HS-5 (cell line): Measurements from ENCODE around the gene TMEM106A.
"Not testable (repeated sequence)": the region's sequence is repeated elsewhere in the genome, so short reads cannot be mapped to it uniquely, and the experiment has no call there.

Experiments used
- DNase-seq: peaks from one replicate; pipeline ENCODE4 v3.0.0-alpha.2; 2012; ENCODE audit warnings: low read depth

Gene TMEM106A

GRCh38 chr17:43216369-43216761 is 4.7 kb downstream of the TMEM106A start:
- no peak for DNase-seq

- DNase-seq: no peak
Observed at GRCh38 chr17:43216762-43217613, 5.3 kb downstream of the TMEM106A start.

- no peak for DNase-seq
Observed at GRCh38 chr17:43217614-43218087, 6.0 kb downstream of the TMEM106A start.

GRCh38 chr17:43219001-43219400 is 7.3 kb downstream of the TMEM106A start:
- no peak for DNase-seq

GRCh38 chr17:43219746-43220380 is 8.2 kb downstream of the TMEM106A start:
- DNase-seq: no peak

- no peak for DNase-seq
Observed at GRCh38 chr17:43220511-43221125, 8.9 kb downstream of the TMEM106A start.

- DNase-seq: no peak
Observed at GRCh38 chr17:43224146-43224705, 12.6 kb downstream of the TMEM106A start.

GRCh38 chr17:43226393-43226792 is 14.7 kb downstream of the TMEM106A start:
- no peak for DNase-seq

- DNase-seq: not testable (repeated sequence)
Observed at GRCh38 chr17:43228020-43228782, 16.5 kb downstream of the TMEM106A start, which contains the start of gene CCDC200. TSS of gene CCDC200 (minus strand) at chr17:43228623. CDS start at chr17:43228554, 69 bp downstream.

- not testable (repeated sequence) for DNase-seq
Observed at GRCh38 chr17:43231205-43232020, 19.7 kb downstream of the TMEM106A start.

GRCh38 chr17:43232021-43232699 is 20.5 kb downstream of the TMEM106A start:
- not testable (repeated sequence) for DNase-seq

GRCh38 chr17:43233263-43233662 is 21.6 kb downstream of the TMEM106A start:
- not testable (repeated sequence) for DNase-seq

GRCh38 chr17:43233877-43234276 is 22.2 kb downstream of the TMEM106A start, which contains the start of gene RNU2-1:
TSS of gene RNU2-1 (minus strand) at chr17:43233977.
- DNase-seq: not testable (repeated sequence)

GRCh38 chr17:43239597-43239996 is 27.9 kb downstream of the TMEM106A start:
- DNase-seq: not testable (repeated sequence)

- DNase-seq: not testable (repeated sequence)
Observed at GRCh38 chr17:43240596-43241352, 29.1 kb downstream of the TMEM106A start.

- not testable (repeated sequence) for DNase-seq
Observed at GRCh38 chr17:43246456-43246855, 34.8 kb downstream of the TMEM106A start.
